Dendritic cell treated with granulocyte-macrophage colony-stimulating factor and Interleukin-4, amounts not matched to agents 40 ng/mL and 50 ng/mL, for 4 days (primary cell): ENCODE measurements around the gene DCLK1.
"Not testable (repeated sequence)": the region's sequence is repeated elsewhere in the genome, so short reads cannot be mapped to it uniquely, and the experiment has no call there.

Source experiments
- H3K27ac Mint-ChIP-seq: one replicate; pipeline ENCODE4 v1.8.0; 2022; ENCODE audit warnings: mild to moderate bottlenecking, mixed read lengths
- H3K27me3 Mint-ChIP-seq: one replicate; pipeline ENCODE4 v1.8.0; 2022; ENCODE audit warnings: mild to moderate bottlenecking, mixed read lengths
- H3K36me3 Mint-ChIP-seq: one replicate; pipeline ENCODE4 v1.8.0; 2022; ENCODE audit warnings: low read depth, mixed read lengths
- H3K4me1 Mint-ChIP-seq: one replicate; pipeline ENCODE4 v1.8.0; 2022; ENCODE audit warnings: low read depth, mixed read lengths
- H3K4me3 Mint-ChIP-seq: one replicate; pipeline ENCODE4 v1.8.0; 2022; ENCODE audit warnings: mild to moderate bottlenecking, moderate library complexity, mixed read lengths
- H3K9me3 Mint-ChIP-seq: one replicate; pipeline ENCODE4 v1.8.0; 2022; ENCODE audit warnings: mixed read lengths
- intact Hi-C: fragments of 100-400 bp; cut with micrococcal nuclease; formaldehyde crosslinking; loops from one replicate; pipeline ENCODE4 v1.15.0; 2022

The DCLK1 gene

DNA sequence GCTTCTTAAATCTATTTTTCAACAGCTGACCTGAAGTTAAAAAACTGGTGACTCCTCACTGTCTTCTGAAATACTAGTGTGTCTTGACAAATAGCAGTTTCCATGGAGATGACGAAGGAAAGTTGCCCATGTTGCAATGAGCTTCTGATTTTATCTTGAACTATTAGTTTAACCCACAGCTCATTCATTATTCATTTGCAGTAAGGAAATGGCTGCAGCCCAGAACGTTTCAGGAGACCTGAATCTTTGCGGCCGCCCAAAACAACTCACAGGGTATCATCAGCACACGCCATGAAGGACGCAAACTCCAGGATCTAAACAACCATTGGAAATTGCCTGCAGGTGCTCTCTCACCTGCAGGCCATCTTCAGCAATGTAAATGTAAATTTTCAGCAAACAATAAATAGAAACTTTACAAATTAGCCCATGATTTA lies 142.5 kb downstream of the DCLK1 start:
- intact Hi-C loops, result no loop called here
- no peaks in the 10 kb centered on the region for H3K4me1 Mint-ChIP-seq
- H3K27ac Mint-ChIP-seq, result no peak overlapping the region
- no peaks in the 10 kb centered on the region for H3K36me3 Mint-ChIP-seq
- no peak overlapping the region for H3K4me3 Mint-ChIP-seq
- H3K9me3 Mint-ChIP-seq, result no peaks in the 10 kb centered on the region
- no peaks in the 10 kb centered on the region for H3K27me3 Mint-ChIP-seq

DNA sequence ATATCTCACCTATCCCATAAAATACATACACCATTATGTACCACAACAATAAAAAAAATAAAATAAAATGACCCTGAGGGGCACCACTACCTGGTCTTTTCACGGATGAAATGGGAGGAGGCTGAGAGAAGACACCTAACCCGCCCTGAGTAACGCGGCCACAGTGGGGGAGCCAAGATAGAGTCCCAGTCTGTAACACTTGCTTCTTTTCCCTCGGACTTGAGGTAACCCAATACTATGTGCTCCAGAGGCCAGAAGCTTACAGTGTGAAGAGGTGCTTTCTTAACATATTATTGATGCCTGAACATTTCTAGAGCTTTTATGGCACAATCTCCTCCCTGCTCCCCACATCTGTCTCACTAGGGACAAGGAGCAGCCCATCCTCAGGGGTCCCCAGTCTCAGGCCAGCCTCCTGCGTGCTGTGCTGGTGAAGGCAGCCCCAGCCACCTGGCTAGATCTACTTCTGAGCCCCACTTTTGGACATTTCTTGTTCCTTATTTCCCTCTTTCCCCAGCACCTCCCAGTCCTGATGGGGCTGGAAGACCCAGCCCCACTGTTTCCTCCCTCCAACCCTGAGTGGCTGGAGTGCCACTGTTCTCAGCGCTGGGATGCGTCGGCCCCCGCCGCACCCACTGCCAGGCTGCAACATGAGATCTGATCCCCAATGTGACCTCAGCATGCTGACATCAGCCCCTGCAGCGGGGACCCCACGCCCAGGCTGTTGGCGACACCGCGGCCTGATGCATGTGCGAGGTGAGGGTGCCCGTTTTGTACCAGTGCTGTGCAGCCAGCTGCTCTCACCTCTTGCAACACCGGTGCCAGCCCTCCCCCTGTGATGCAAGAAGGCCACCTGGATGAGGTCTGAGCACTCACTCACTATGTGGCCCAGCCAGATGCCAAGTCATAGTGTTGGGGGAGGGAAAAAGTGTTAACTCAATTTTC lies 143.3 kb downstream of the DCLK1 start:
- H3K4me3 Mint-ChIP-seq, result no peak overlapping the region
- no peaks in the 10 kb centered on the region for H3K9me3 Mint-ChIP-seq
- no peaks in the 10 kb centered on the region for H3K27me3 Mint-ChIP-seq
- no peaks in the 10 kb centered on the region for H3K36me3 Mint-ChIP-seq
- intact Hi-C loops, result no loop called here
- no peaks in the 10 kb centered on the region for H3K4me1 Mint-ChIP-seq
- no peak overlapping the region for H3K27ac Mint-ChIP-seq

DNA sequence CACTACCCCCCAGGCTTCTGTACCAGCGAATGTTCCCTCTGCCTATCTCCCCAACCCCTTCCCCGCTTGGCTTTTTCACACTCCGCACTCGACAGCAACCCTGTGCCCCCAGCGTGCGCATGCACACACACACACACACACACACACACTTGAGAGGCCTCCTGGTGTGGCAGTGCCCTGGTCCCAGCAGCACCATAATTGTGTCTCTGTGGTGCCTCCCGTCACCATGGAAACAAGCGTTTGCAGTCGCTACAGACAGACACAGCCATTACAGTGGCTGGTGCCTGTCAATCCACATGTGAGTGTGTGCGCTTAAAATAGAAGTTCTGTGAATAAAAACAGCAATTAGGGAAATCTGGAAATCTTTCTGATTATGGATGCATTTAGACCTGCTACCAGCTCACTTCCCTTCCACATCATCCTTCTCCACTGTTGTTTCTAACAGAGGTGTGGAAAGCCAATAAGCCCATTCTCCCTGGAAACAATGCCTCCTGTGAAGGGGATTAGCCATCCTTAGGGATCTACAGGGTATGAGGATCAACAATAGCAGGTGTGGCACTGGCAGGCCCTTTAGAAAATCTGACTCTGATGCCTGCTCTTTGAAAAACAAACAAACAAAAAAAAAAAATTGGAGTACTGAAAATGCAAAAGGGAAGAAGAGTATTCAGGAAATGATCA lies 146.3 kb downstream of the DCLK1 start:
- Mint-ChIP-seq H3K36me3 (no peaks in the 10 kb centered on the region), H3K9me3 (no peaks in the 10 kb centered on the region), H3K27ac (no peak overlapping the region), H3K27me3 (no peaks in the 10 kb centered on the region), H3K4me3 (no peak overlapping the region), H3K4me1 (no peaks in the 10 kb centered on the region)
- intact Hi-C loops, result no loop called here

DNA sequence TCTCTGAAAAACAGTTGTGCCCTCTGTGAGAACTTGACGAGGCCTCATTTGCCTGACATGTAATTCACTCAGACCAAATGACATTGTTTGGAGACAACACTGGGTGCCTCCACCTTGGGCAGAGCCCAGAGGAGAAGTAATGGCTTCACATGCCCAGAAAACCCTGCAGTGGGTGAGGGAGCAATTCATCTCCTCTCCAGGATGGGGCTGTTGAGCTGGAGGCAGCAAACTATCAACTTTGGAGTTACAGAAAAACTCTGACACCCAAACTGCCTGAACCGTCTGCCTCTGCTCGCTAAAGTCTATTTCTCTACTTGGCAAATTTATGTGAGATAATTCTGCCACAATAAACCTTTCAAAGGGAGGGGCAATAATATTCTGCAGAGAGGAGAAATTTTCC lies 146.9 kb downstream of the DCLK1 start:
- Mint-ChIP-seq H3K9me3 (no peaks in the 10 kb centered on the region), H3K4me3 (no peak overlapping the region), H3K27me3 (no peaks in the 10 kb centered on the region), H3K36me3 (no peaks in the 10 kb centered on the region), H3K27ac (no peak overlapping the region), H3K4me1 (no peaks in the 10 kb centered on the region)
- intact Hi-C loops, result no loop called here

DNA sequence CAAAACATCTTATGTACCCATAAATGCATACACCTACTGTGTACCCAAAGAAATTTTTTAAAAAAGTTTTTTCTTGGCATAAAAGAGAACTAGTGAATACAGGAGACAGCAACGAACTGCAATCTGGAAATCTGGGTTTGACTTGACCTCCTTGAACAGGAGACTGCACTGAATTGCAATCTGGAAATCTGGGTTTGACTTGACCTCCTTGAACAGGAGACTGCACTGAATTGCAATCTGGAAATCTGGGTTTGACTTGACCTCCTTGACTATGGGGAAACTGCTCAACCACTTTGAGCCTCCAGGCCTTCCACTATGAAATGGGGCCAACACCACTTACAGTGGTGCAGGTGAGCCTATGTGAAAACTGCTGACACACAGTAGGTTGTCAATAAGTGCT lies 147.5 kb downstream of the DCLK1 start:
- H3K4me1 Mint-ChIP-seq, H3K27ac Mint-ChIP-seq, intact Hi-C loops, H3K36me3 Mint-ChIP-seq, H3K9me3 Mint-ChIP-seq, H3K27me3 Mint-ChIP-seq, H3K4me3 Mint-ChIP-seq: not testable (repeated sequence)

DNA sequence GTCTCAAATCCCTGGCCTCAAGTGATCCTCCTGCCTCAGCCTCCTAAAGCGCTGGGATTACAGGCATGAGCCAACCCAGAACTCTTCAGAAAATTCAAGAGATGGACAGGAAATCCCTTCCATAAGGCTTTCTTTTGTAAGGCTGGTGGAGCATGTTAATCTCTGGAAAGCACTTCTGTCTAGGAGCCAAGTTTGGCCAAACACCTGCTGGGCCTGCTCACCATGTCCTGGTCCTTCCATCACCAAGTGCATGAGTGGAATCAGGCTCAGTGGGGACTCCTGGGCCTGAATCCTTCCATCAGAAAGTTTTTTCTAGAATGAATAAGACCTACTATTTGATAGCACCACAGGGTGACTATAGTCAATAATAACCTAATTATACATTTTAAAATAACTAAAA lies 148.0 kb downstream of the DCLK1 start:
- intact Hi-C loops, result no loop called here
- Mint-ChIP-seq H3K9me3 (no peaks in the 10 kb centered on the region), H3K27me3 (no peaks in the 10 kb centered on the region), H3K4me1 (no peaks in the 10 kb centered on the region), H3K4me3 (no peak overlapping the region), H3K36me3 (no peaks in the 10 kb centered on the region), H3K27ac (no peak overlapping the region)

DNA sequence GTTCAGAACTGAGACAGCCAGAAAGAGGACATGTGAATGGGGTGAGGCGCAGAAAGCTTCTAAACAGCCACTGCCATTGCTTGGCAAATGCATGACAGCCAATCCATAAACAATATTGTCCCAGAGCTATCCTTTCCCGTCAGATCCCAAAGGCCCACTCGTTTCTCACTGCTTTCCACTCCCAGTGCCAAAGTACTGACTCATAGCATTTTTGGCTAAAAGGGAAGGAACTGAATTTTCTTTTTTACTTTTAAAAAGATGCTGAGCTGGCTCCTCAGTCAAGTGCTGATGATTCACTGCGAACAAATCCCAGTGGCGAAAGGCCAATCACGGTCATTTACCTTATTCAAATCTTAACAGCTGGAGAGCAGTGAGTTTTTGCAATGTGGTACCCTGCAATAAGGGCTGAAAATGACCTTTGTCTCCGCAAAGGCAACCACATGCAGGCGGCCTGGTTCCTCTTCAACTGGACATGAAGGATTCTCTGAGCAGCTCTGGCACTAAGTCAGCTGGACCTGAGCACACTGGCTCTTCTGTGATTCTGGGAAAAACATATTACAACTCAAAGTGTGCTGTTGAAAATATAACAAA lies 151.7 kb downstream of the DCLK1 start:
- Mint-ChIP-seq H3K4me1 (no peaks in the 10 kb centered on the region), H3K27me3 (no peaks in the 10 kb centered on the region), H3K4me3 (no peak overlapping the region), H3K9me3 (no peaks in the 10 kb centered on the region), H3K36me3 (no peaks in the 10 kb centered on the region), H3K27ac (no peak overlapping the region)
- intact Hi-C loops, result no loop called here

DNA sequence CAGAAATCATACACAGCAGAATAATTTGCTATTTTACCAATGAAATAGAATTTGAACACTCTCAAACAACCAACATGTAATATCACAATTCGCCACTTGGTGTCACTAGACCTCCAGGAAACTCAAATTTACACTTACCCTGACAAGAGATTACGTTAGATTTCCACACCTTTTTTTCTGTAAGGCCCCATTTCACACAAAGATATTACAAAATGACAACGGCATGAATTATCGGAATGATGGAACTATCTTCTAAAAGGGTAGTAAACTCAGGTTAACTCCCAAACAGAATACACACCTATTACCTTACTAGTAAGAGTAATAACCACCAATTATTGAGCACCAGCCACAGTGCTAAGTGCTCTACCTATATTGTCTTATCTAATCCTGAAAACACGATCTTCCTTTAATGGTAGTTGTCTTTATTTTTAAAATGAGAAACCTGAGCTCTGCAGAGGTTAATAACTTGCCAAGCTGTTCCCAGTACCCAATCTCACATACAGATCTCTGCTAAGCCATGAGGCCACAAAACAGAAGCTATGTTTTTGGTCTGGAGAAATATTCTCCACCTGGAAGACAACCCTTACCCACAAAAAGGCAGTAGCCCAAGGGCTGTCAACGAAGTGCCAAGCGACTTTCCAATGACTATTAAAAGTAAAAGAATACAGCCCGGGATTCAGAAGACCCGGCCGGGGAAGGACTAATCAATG lies 152.4 kb downstream of the DCLK1 start:
- H3K9me3 Mint-ChIP-seq, result no peaks in the 10 kb centered on the region
- no peak overlapping the region for H3K27ac Mint-ChIP-seq
- H3K4me3 Mint-ChIP-seq, result no peak overlapping the region
- H3K4me1 Mint-ChIP-seq, result no peaks in the 10 kb centered on the region
- intact Hi-C loops, result loop anchor here (1.0 kb wide), 1 partner anchor 297 kb away; no protein-coding TSS in a partner anchor
- no peaks in the 10 kb centered on the region for H3K36me3 Mint-ChIP-seq
- no peaks in the 10 kb centered on the region for H3K27me3 Mint-ChIP-seq

DNA sequence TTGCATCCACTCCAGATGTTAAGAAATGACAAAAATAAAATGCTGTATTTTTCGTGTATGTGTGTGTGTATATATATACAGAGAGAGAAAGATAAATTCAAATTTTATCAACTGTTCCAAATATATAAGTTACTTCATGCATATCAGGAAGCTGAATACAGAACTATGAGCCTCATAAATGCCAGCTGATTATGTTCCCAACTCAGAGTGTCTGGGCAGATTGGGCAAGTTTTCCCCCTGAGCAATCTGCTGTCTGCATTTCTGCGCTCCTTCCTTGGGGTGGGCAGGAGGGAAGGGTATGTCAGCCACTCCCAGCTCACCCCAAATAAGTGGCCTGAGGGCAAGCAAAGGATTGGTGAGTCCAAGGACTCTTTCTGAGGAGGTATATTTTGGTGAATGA lies 154.1 kb downstream of the DCLK1 start:
- H3K9me3 Mint-ChIP-seq, result no peaks in the 10 kb centered on the region
- intact Hi-C loops, result no loop called here
- H3K36me3 Mint-ChIP-seq, result no peaks in the 10 kb centered on the region
- H3K4me1 Mint-ChIP-seq, result no peaks in the 10 kb centered on the region
- H3K27ac Mint-ChIP-seq, result no peak overlapping the region
- H3K27me3 Mint-ChIP-seq, result no peaks in the 10 kb centered on the region
- H3K4me3 Mint-ChIP-seq, result no peak overlapping the region

DNA sequence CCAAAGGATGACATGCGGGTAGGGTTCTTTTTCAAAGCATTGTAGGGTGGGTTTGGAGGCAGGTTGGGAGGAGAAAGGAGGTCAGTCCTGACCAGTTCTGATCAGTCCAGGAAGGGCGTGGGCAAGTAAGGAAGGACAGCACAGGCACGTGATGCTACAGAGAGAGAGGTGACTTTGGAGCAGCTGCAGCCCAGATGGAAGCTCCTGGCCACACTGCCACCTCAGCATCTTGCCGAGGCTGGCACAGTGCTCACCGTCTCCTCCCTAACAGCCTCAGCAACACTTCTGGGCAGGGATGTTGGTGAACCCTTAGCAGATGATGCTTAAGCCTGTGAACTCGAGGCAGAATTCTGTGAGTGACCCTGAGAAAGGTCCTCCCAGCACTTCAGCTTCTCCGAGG lies 155.1 kb downstream of the DCLK1 start:
- intact Hi-C loops, result no loop called here
- Mint-ChIP-seq H3K27ac (no peak overlapping the region), H3K27me3 (no peaks in the 10 kb centered on the region), H3K9me3 (no peaks in the 10 kb centered on the region), H3K4me1 (no peaks in the 10 kb centered on the region), H3K36me3 (no peaks in the 10 kb centered on the region), H3K4me3 (no peak overlapping the region)

DNA sequence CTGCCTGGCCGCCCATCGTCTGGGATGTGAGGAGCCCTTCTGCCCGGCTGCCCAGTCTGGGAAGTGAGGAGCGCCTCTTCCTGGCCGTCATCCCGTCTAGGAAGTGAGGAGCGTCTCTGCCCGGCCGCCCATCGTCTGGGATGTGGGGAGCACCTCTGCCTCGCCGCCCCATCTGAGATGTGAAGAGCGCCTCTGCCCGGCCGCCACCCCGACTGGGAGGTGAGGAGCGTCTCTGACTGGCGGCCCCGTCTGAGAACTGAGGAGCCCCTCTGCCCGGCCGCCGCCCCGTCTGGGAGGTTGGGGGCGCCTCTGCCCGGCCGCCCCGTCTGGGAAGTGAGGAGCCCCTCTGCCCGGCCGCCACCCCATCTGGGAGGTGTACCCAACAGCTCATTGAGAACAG lies 164.2 kb downstream of the DCLK1 start:
- intact Hi-C loops, H3K4me1 Mint-ChIP-seq, H3K4me3 Mint-ChIP-seq, H3K27ac Mint-ChIP-seq, H3K27me3 Mint-ChIP-seq, H3K36me3 Mint-ChIP-seq: not testable (repeated sequence)
- H3K9me3 Mint-ChIP-seq, result peaks cover 10% of the 10 kb centered on the region

DNA sequence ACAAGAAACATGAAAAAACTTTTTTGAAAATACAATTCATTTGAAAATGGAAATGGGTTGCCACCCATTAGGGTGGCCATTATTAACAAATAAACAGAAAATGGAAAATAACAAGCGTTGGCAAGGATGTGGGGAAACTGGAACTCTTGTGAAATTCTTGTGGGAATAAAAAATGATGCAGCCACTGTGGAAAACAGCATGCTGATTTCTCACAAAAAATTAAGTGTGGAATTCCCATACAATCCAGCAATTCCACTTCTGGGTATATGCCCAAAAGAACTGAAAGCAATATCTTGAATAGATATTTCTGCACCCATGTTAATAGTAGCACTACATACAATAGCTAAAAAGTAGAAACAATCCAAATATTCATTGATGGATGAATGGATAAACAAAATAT lies 165.2 kb downstream of the DCLK1 start:
- H3K27ac Mint-ChIP-seq, result no peak overlapping the region
- peaks cover 10% of the 10 kb centered on the region for H3K9me3 Mint-ChIP-seq
- H3K4me1 Mint-ChIP-seq, result no peaks in the 10 kb centered on the region
- intact Hi-C loops, result no loop called here
- no peaks in the 10 kb centered on the region for H3K27me3 Mint-ChIP-seq
- no peaks in the 10 kb centered on the region for H3K36me3 Mint-ChIP-seq
- H3K4me3 Mint-ChIP-seq, result no peak overlapping the region

DNA sequence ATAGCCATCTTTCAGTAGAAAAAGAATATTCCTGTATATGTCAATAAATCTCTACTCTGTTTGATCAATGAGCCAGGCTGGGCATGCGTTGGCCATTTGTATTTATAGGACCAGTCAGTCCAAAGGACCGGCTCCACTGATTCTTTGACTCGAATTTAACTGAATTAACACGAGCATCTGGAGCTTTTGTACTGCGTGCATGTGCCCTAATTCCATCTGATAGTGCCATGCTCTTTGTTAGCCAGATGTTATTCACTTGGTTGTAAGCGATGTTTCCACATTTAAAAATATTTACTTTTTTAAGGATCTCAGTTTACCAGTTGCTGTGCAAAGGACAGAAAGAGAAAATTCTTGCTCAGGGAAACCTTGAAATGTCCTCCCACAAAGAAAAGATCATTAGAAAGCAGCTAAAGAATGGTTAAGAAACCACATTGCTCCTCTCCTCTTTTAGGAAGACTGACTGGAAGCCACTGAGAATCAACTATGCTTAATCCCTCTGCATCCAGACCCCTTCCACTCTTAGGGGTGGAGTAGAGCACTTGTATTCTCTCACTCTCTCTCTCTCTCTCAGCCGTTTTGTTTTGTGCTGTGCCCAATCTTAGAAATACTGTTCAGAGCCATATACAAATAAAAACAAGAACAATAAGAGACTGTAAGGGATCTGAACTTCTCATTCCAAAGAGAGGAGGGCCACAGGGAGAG lies 165.8 kb downstream of the DCLK1 start:
- Mint-ChIP-seq H3K36me3 (no peaks in the 10 kb centered on the region), H3K9me3 (peaks cover 10% of the 10 kb centered on the region), H3K4me3 (no peak overlapping the region), H3K27me3 (no peaks in the 10 kb centered on the region), H3K27ac (no peak overlapping the region), H3K4me1 (no peaks in the 10 kb centered on the region)
- intact Hi-C loops, result no loop called here
